Stimulated activated CD4-positive, alpha-beta T cell treated with anti-CD3 and anti-CD28 coated beads, Interleukin-15, amount 100 ng/mL, for 48 hours (primary cell): ENCODE data around the gene PIP4K2C.
"Not testable (repeated sequence)": the region's sequence is repeated elsewhere in the genome, so short reads cannot be mapped to it uniquely, and the experiment has no call there.

Experiments
- DNase-seq, 2 donors: peaks; one replicate each; pipeline ENCODE4 v3.0.0-alpha.2; 2020; ENCODE audit warnings: low read depth in 2 of 2

PIP4K2C gene

GRCh38 chr12:57636731-57637130 is 45.7 kb downstream of the PIP4K2C start:
- DNase-seq = not testable (repeated sequence)

- no peak for DNase-seq
These were observed 46.4 kb downstream of the PIP4K2C start for GRCh38 chr12:57637364-57637763.

GRCh38 chr12:57638096-57638495 is 47.1 kb downstream of the PIP4K2C start:
- DNase-seq = no peak

GRCh38 chr12:57640175-57641042 is 49.4 kb downstream of the PIP4K2C start:
- DNase-seq = no peak

GRCh38 chr12:57641699-57642442 is 50.9 kb downstream of the PIP4K2C start:
- DNase-seq = no peak

GRCh38 chr12:57645990-57646658 is 55.1 kb downstream of the PIP4K2C start:
- DNase-seq = not testable (repeated sequence)

GRCh38 chr12:57646659-57647049 is 55.7 kb downstream of the PIP4K2C start:
- not testable (repeated sequence) for DNase-seq
